GM10266 (cell line): ENCODE measurements around the gene NGEF.

Source experiments
- DNase-seq: peaks from one replicate; pipeline ENCODE4 v3.0.0; 2012; ENCODE audit errors: extremely low spot score
- TF ChIP-seq, protein P1 (sequence below): IDR thresholded peaks from 2 replicates; pipeline ENCODE4 v1.5.1; 2012; ENCODE audit warnings: mild to moderate bottlenecking, low read depth; ENCODE audit not compliant: control insufficient read depth, insufficient read depth; ENCODE audit errors: missing control alignments

Gene NGEF

DNA sequence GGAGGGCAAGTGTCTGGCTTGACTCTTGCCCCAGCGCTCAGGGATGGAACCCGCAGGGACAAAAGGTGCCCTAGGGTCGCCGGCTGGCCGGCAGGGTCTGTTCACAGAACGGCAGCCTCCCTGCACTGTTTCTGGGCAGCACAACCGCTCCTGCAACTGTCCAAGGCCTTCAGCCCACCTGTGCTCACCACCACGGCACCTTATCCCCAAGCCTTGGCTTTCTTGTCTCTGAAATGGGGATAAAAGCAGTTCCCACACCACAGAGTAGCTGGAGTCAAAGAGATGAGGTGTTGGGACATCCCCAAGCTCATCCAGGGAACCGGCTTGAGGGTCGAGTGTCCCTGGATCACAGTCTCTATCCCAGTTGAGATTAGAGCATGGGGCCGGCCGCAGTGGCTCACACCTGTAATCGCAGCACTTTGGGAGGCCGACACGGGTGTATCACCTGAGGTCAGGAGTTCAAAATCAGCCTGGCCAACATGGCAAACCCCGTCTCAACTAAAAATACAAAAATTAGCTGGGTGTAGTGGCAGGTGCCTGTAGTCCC lies 138.3 kb downstream of the NGEF start:
- DNase-seq, result no peak
- TF ChIP-seq, protein P1, sequence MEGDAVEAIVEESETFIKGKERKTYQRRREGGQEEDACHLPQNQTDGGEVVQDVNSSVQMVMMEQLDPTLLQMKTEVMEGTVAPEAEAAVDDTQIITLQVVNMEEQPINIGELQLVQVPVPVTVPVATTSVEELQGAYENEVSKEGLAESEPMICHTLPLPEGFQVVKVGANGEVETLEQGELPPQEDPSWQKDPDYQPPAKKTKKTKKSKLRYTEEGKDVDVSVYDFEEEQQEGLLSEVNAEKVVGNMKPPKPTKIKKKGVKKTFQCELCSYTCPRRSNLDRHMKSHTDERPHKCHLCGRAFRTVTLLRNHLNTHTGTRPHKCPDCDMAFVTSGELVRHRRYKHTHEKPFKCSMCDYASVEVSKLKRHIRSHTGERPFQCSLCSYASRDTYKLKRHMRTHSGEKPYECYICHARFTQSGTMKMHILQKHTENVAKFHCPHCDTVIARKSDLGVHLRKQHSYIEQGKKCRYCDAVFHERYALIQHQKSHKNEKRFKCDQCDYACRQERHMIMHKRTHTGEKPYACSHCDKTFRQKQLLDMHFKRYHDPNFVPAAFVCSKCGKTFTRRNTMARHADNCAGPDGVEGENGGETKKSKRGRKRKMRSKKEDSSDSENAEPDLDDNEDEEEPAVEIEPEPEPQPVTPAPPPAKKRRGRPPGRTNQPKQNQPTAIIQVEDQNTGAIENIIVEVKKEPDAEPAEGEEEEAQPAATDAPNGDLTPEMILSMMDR, result no peak

DNA sequence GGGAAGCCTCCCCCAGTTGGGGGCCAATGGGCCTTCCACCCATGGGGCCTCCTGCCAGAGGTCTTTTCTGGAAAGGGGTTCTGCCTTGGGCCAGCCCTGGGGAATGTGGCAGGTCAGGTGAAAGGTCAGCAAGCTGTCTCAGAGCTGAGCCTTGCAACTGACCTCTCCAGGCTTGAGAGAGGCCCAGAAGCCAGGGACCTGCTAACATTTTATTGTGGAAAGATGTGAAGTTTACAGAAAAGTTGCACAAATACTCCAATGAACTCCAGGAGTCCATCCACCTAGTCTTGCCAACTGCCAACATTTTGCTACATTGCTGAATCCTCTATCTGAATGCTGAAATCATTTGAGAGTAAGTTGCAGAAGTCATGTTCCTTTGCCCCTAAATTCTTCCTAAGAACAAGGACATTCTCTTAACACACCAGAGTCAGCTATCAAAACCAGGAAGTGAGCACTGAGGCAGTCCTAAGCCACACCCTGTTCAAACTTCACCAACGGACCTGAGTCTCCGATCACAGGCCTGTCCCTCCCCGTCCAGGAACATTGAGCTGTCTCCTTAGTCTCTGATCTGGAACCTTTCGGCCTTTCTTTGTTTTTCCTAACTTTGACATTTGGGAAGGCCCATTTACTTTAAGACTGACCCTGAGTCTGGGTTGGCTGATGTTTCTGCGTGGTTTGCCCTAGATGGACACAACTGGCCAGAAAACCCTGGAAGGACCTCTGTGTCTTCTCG lies 139.0 kb downstream of the NGEF start:
- no peak for DNase-seq
- TF ChIP-seq, protein P1, result no peak

DNA sequence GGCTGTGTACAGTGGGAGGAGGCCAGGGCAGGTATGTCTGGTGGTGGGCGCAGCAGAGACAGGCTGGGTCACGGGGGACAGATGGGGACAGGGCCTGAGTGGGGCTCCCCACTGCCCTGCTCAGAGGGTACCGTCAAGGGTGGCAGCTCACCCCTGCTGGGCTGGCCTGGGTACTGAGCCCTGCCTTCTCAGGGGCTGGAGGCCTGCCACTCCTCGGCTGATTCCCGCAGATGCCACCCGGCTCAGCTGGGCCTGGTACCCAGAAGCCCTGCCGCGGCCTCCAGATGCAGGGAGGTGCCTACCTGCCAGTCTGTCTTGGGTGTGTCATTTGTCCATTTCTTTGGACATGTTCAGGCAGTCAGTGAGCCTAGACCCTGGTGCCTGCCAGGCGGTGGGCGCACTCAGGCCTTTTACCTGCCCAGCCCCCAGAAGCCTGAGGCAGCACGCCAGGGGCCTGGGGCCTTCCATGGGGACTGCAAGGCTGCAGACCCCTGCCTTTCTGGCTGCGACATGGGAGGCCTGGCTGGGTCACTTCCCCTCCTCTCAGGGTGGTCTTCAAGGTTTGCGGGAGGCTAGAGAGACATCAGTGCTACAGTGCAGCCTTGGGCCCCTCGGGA lies 139.7 kb downstream of the NGEF start:
- DNase-seq, result no peak
- TF ChIP-seq, protein P1, result no peak

DNA sequence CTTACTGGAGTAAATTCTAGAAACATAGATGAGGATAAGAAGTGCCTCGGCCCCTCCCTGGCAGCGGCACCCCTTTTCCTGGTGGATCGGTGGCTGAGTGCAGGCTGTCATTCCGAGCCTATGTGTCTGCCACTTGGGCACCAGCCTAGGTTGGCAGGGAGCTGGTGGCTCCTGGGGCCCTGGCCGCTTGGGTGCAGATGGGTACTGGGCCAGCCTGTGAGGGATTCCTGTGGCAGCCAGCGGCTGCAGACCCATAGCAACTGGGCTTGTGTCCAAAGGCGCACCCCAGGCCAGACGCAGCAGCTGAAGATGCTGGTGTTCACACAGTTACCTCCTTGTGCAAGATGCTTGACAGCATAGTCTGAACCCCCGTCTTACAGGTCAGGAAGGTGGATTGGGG lies 140.2 kb downstream of the NGEF start:
- DNase-seq, result no peak
- TF ChIP-seq, protein P1, result no peak

DNA sequence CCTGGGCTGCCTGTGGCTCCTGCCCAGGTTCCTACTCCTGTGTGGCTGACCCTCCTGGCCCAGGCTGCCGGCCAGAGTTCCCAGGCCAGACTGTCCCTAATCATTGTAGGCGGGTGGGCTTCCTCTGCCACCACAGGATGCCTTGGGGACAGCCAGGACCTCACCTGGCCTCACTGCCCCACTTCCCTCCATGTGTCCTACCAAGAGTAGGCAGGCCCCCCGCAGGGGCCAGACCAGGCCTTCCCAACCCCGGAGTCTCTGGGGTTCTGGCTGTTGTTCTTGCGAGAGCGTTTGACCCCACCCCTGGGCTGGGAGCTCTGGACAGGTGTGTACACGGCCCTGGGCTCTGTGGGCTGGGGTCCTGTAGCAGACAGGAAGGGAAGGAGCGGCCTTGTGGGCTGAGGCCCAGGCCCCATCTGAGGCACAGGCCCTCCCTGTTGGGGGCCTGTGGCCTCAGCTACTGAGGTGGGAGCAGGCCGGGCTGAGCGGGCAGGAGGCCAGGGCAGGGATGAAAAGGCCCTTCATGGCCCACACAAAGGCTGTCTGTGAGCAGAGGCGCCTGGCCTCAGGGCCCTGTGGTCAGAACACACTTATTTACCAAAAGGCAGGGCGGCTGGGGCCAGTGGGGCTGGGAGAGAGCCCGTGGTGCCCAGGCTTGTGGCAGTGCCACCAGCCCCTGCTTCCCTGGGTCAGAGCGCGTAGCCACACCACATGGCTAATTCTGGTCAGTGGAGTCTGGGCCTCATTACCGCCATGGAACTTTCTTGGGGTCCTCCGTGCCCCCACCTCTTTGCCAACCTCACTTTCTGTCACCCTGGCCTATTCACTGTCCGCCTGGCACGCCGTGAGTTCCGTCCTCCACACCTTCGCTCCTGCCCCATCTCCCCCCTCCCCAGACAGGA lies 141.0 kb downstream of the NGEF start:
- TF ChIP-seq, protein P1, result no peak
- DNase-seq, result no peak

DNA sequence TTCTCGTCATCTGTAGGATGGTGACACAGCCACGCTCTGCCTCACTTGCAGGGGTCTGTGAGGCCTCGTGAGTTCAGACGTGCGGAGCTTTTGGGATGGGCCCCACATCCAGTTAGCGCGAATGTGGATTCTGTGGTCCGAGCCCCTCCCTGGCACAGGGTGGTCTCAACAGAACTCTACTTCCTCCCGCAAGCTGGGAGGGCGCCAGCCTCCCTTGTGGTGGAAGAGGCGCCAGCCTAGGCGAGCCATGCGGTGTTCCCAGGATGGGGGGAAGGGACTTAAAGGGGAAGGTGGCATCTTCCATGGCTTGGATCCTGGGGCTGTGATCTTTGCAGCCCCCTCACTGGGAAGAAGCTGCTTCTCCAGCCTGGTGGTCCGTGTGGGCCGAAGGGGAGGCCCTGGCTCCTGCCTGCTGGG lies 141.6 kb downstream of the NGEF start:
- TF ChIP-seq, protein P1, result no peak
- no peak for DNase-seq
